K562 (cell line): ENCODE measurements around the gene APLP1. TPM values are rescaled to one million over a fixed set of nuclear protein-coding genes. Genes with fewer than 3 reads are reported as not detected.

Experiments
- E2F3 ChIP-seq: fragments of 250-450 bp; sonication (Bioruptor Pico); IDR thresholded peaks from 2 replicates; pipeline ENCODE4 v1.4.0; 2020; ENCODE audit warnings: mild to moderate bottlenecking
- TCF7 ChIP-seq: sonication (generic); IDR thresholded peaks from 2 replicates; pipeline ENCODE4 v1.6.1; 2016; ENCODE audit warnings: antibody characterized with exemption, borderline replicate concordance
- polyA plus RNA-seq, 8 experiments: library from polyadenylated mRNA; depleted of rRNA in 4 of 8; stranded (reverse) in 5 of 8; unstranded in 3 of 8; fragments of >200 nt; fragmentation: Nextera tagmentation in 2 of 8; fragmentation: Illumina TruSeq in 1 of 8; extraction: Ambion mirVana in 2 of 8; extraction: Trizol in 1 of 8; gene quantifications; 2 replicates each; pipeline versions ENCODE4 v1.2.1 to v1.2.3, GENCODE V29; 2011 to 2014; ENCODE audit warnings: inconsistent platforms in 1 of 8, missing spikeins in 1 of 8
- total RNA-seq, 7 experiments: library from RNA; depleted of rRNA in 6 of 7; stranded (reverse); fragments of >200 nt in 6 of 7; fragmentation: Illumina TruSeq in 2 of 7; extraction: Trizol in 2 of 7; gene quantifications; 2 replicates each; pipeline versions ENCODE4 v1.2.1 to v1.2.3, GENCODE V29; 2011 to 2021; ENCODE audit warnings: low replicate concordance in 1 of 7
- TF ChIP-seq, protein P1 (sequence below): fragments of 450-650 bp; IDR thresholded peaks from 2 replicates; pipeline ENCODE4 v1.6.1; 2016
- TF ChIP-seq, protein P2 (sequence below): sonication (generic); formaldehyde crosslinking; IDR thresholded peaks from 2 replicates; pipeline ENCODE4 v1.8.0; 2022; ENCODE audit warnings: missing genetic modification reagents, mild to moderate bottlenecking, borderline replicate concordance
- TF ChIP-seq, protein P3 (sequence below), 2 experiments: fragments of 450-650 bp in 1 of 2; sonication (generic) in 1 of 2; formaldehyde crosslinking in 1 of 2; IDR thresholded peaks; 2 replicates each; pipeline versions ENCODE4 v1.7.1 to v1.9.0; 2016 to 2022; ENCODE audit warnings: inconsistent platforms in 1 of 2, mild to moderate bottlenecking in 1 of 2, missing genetic modification reagents in 1 of 2
- TF ChIP-seq, protein P4 (sequence below), 2 experiments: fragments of 450-650 bp in 1 of 2; sonication (generic) in 1 of 2; formaldehyde crosslinking in 1 of 2; IDR thresholded peaks in 1 of 2; conservative IDR thresholded peaks in 1 of 2; 2 replicates each; pipeline versions ENCODE4 v1.6.1 to v1.8.1; 2016 to 2023; ENCODE audit warnings: mild to moderate bottlenecking in 2 of 2, moderate library complexity in 2 of 2, inconsistent platforms in 1 of 2, missing genetic modification reagents in 1 of 2

Gene APLP1
- total and polyA plus RNA-seq, 9 of the 15 experiments (the other 6 are each of a cell fraction or from before 2014, with no cell fraction given) = 0.69 to 9.9 (median 4.7) TPM

DNA sequence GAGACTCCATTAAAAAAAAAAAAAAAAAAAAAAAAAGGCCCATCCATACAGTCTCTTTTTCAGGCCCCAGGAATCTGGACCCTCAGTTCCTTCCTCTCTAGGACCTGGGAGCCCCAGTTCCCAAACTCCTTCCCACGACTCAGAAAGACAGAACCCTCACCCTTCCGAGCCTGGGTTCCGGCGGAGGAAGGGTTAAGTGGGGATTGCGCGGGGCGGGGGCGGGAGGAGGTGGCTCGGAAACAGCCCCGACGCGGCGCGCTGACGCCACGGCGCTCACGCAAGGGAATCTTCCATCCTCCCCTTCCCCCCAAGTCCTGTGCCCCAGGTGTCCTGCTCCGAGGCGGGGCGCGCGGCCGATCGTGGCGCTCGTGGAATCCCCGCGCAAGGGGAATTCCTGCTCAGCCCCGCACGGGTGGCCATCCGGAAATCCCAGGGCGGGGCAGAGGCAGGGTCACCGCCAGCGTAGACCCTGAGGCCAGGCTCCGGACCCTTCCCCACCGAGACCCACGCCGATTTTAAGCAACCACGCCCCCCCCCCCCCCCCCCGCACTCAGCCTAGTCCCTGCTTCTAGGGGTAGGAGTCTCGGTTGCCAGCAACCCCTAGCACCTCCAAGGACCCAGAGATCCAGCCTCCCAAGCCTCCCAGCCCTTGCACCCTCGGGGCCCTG, 31.3 kb downstream of the APLP1 start (continued):
- TF ChIP-seq, protein P1, sequence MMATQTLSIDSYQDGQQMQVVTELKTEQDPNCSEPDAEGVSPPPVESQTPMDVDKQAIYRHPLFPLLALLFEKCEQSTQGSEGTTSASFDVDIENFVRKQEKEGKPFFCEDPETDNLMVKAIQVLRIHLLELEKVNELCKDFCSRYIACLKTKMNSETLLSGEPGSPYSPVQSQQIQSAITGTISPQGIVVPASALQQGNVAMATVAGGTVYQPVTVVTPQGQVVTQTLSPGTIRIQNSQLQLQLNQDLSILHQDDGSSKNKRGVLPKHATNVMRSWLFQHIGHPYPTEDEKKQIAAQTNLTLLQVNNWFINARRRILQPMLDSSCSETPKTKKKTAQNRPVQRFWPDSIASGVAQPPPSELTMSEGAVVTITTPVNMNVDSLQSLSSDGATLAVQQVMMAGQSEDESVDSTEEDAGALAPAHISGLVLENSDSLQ = 0 out of 2 replicates have a peak, but pooled peaks have one; percentile 13
- TF ChIP-seq, protein P2, sequence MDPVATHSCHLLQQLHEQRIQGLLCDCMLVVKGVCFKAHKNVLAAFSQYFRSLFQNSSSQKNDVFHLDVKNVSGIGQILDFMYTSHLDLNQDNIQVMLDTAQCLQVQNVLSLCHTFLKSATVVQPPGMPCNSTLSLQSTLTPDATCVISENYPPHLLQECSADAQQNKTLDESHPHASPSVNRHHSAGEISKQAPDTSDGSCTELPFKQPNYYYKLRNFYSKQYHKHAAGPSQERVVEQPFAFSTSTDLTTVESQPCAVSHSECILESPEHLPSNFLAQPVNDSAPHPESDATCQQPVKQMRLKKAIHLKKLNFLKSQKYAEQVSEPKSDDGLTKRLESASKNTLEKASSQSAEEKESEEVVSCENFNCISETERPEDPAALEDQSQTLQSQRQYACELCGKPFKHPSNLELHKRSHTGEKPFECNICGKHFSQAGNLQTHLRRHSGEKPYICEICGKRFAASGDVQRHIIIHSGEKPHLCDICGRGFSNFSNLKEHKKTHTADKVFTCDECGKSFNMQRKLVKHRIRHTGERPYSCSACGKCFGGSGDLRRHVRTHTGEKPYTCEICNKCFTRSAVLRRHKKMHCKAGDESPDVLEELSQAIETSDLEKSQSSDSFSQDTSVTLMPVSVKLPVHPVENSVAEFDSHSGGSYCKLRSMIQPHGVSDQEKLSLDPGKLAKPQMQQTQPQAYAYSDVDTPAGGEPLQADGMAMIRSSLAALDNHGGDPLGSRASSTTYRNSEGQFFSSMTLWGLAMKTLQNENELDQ (CRISPR knock-in tag) = no peak
- TF ChIP-seq, protein P3, sequence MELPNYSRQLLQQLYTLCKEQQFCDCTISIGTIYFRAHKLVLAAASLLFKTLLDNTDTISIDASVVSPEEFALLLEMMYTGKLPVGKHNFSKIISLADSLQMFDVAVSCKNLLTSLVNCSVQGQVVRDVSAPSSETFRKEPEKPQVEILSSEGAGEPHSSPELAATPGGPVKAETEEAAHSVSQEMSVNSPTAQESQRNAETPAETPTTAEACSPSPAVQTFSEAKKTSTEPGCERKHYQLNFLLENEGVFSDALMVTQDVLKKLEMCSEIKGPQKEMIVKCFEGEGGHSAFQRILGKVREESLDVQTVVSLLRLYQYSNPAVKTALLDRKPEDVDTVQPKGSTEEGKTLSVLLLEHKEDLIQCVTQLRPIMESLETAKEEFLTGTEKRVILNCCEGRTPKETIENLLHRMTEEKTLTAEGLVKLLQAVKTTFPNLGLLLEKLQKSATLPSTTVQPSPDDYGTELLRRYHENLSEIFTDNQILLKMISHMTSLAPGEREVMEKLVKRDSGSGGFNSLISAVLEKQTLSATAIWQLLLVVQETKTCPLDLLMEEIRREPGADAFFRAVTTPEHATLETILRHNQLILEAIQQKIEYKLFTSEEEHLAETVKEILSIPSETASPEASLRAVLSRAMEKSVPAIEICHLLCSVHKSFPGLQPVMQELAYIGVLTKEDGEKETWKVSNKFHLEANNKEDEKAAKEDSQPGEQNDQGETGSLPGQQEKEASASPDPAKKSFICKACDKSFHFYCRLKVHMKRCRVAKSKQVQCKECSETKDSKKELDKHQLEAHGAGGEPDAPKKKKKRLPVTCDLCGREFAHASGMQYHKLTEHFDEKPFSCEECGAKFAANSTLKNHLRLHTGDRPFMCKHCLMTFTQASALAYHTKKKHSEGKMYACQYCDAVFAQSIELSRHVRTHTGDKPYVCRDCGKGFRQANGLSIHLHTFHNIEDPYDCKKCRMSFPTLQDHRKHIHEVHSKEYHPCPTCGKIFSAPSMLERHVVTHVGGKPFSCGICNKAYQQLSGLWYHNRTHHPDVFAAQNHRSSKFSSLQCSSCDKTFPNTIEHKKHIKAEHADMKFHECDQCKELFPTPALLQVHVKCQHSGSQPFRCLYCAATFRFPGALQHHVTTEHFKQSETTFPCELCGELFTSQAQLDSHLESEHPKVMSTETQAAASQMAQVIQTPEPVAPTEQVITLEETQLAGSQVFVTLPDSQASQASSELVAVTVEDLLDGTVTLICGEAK (IDR thresholded peaks at IDR 0.05) = peak; percentile 43; the same call in 1 of the 2 replicates
- TF ChIP-seq, protein P3 (CRISPR knock-in tag; IDR thresholded peaks at IDR 0.05) = no peak
- no peak for TF ChIP-seq TCF7
- TF ChIP-seq, protein P4, sequence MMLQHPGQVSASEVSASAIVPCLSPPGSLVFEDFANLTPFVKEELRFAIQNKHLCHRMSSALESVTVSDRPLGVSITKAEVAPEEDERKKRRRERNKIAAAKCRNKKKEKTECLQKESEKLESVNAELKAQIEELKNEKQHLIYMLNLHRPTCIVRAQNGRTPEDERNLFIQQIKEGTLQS (IDR thresholded peaks at IDR 0.05) = no peak
- TF ChIP-seq, protein P4 (CRISPR knock-in tag; conservative IDR thresholded peaks at IDR 0.05) = no peak
- TF ChIP-seq E2F3 (CRISPR knock-in tag) = peak; percentile 58; the same call in 1 of the 2 replicates
